IPS-18c (cell line): ENCODE results near the gene GRM2.

Experiments used
- H3K4me3 ChIP-seq: 2 replicates; pipeline ENCODE4 v1.7.0; 2013; ENCODE audit warnings: low read depth, mild to moderate bottlenecking, low read length, moderate library complexity; ENCODE audit not compliant: insufficient read depth
- H3K9me3 ChIP-seq: one replicate; pipeline ENCODE4 v1.6.1; 2013; ENCODE audit warnings: mild to moderate bottlenecking, low read length, moderate library complexity; ENCODE audit not compliant: control insufficient read depth, insufficient read depth

GRM2 gene

GRCh38 chr3:51712963-51713362 is 6.1 kb downstream of the GRM2 start:
- Histone ChIP-seq H3K4me3 (no peak overlapping the region), H3K9me3 (peaks cover 2% of the 10 kb centered on the region)

DNA sequence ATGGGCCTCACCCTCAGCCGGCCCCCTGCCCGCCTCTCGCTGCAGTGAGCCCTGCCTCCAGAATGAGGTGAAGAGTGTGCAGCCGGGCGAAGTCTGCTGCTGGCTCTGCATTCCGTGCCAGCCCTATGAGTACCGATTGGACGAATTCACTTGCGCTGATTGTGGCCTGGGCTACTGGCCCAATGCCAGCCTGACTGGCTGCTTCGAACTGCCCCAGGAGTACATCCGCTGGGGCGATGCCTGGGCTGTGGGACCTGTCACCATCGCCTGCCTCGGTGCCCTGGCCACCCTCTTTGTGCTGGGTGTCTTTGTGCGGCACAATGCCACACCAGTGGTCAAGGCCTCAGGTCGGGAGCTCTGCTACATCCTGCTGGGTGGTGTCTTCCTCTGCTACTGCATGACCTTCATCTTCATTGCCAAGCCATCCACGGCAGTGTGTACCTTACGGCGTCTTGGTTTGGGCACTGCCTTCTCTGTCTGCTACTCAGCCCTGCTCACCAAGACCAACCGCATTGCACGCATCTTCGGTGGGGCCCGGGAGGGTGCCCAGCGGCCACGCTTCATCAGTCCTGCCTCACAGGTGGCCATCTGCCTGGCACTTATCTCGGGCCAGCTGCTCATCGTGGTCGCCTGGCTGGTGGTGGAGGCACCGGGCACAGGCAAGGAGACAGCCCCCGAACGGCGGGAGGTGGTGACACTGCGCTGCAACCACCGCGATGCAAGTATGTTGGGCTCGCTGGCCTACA is 8.5 kb downstream of the GRM2 start:
- peaks cover 2% of the 10 kb centered on the region for H3K9me3 ChIP-seq
- H3K4me3 ChIP-seq = no peak overlapping the region

GRCh38 chr3:51715977-51716294 is 9.1 kb downstream of the GRM2 start:
- Histone ChIP-seq H3K9me3 (peaks cover 2% of the 10 kb centered on the region), H3K4me3 (no peak overlapping the region)

GRCh38 chr3:51716805-51717204 is 9.9 kb downstream of the GRM2 start:
- H3K4me3 ChIP-seq = no peak overlapping the region
- peaks cover 2% of the 10 kb centered on the region for H3K9me3 ChIP-seq

DNA sequence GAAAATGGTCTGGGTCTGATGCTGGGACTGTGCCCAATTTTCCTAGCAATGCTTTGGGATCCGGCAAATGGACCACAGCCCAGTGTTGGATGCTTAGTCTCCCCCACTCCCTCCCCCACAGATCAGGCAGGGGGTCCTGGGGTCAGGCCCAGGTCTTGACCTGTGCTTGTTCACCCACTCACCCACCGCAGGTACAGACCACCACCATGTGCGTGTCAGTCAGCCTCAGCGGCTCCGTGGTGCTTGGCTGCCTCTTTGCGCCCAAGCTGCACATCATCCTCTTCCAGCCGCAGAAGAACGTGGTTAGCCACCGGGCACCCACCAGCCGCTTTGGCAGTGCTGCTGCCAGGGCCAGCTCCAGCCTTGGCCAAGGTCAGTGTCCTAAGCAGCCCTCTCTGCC is 10.6 kb downstream of the GRM2 start:
- Histone ChIP-seq H3K4me3 (no peak overlapping the region), H3K9me3 (peaks cover 2% of the 10 kb centered on the region)

DNA sequence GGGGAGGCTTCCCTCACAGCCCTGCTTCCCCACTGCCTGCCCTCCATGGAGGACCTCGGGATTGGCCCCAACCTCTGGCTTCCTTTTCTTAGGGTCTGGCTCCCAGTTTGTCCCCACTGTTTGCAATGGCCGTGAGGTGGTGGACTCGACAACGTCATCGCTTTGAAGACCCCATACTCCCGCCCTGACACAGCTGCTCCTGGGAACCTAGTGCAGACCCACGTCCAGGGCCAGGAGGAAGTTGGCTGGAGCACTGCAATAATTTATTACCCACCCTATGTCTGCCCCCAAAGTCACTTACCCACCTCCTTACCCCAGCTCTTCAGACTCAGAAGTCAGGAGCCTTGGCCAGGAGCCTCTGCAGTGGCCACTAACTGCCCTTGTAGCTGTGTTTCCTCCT is 11.1 kb downstream of the GRM2 start:
- peaks cover 2% of the 10 kb centered on the region for H3K9me3 ChIP-seq

GRCh38 chr3:51718547-51719409 is 11.9 kb downstream of the GRM2 start:
- no peak overlapping the region for H3K4me3 ChIP-seq
- H3K9me3 ChIP-seq = no peaks in the 10 kb centered on the region

More for the DNA sequence above, 11.1 kb downstream of the GRM2 start:
- no peak overlapping the region for H3K4me3 ChIP-seq

GRCh38 chr3:51719410-51720025 is 12.7 kb downstream of the GRM2 start:
- Histone ChIP-seq H3K4me3 (no peak overlapping the region), H3K9me3 (no peaks in the 10 kb centered on the region)

GRCh38 chr3:51720292-51721061 is 13.6 kb downstream of the GRM2 start:
- no peaks in the 10 kb centered on the region for H3K9me3 ChIP-seq

GRCh38 chr3:51721062-51721745 is 14.3 kb downstream of the GRM2 start:
- H3K9me3 ChIP-seq = no peaks in the 10 kb centered on the region
- H3K4me3 ChIP-seq = no peak overlapping the region

More at GRCh38 chr3:51720292-51721061, 13.6 kb downstream of the GRM2 start:
- no peak overlapping the region for H3K4me3 ChIP-seq

GRCh38 chr3:51722362-51722761 is 15.5 kb downstream of the GRM2 start:
- Histone ChIP-seq H3K9me3 (no peaks in the 10 kb centered on the region), H3K4me3 (no peak overlapping the region)

GRCh38 chr3:51727500-51727899 is 20.6 kb downstream of the GRM2 start:
- no peak overlapping the region for H3K4me3 ChIP-seq
- H3K9me3 ChIP-seq = no peaks in the 10 kb centered on the region

- no peaks in the 10 kb centered on the region for H3K9me3 ChIP-seq
- H3K4me3 ChIP-seq = no peak overlapping the region
Observed at GRCh38 chr3:51729042-51729633, 22.3 kb downstream of the GRM2 start.

DNA sequence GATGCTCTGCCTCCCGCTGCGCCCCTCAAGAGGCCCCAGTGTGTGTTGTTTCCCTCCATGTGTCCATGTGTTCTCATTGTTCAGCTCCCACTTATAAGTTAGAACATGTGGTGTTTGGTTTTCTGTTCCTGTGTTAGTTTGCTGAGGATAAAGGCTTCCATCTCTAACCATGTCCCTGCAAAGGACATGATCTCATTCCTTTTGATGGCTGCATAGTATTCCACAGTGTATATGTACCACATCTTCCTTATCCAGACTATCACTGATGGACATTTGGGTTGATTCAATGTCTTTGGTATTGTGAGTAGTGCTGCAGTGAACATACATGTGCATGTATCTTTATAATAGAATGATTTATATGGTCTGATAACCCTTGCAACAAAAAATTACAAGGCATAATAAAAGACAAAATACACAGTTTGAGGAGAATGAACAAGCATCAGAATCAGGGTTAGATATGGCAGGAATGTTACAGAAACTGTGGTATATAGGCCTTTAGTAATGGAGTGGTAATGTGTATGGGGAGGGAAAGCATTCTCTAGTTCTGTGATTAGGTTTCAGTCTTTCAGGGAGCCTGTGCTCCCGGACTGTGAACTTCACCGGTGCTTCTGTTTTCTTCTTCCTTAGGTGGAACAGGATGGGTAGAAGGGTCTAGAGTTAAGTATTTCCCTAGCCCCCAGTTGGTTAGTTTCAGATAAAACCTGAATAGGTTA is 27.1 kb downstream of the GRM2 start:
- H3K9me3 ChIP-seq = no peaks in the 10 kb centered on the region
- H3K4me3 ChIP-seq = no peak overlapping the region

DNA sequence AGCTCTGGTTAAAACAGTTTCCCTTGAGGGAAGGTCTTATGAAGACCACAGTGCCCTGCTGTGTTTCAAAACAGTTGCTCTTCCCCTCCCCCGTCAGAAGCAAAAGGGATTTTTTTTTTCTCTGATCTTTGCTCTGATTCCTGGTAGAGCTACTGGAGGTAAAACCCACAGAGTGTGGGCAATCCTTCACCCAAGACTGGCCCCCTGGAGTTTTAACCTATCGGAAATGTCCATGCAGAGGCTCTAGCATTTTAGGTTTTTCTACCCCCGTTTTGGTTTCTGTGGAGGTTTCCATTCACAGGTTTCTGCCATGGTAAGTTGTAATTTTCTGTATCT is 27.7 kb downstream of the GRM2 start:
- H3K4me3 ChIP-seq = no peak overlapping the region
- H3K9me3 ChIP-seq = no peaks in the 10 kb centered on the region

DNA sequence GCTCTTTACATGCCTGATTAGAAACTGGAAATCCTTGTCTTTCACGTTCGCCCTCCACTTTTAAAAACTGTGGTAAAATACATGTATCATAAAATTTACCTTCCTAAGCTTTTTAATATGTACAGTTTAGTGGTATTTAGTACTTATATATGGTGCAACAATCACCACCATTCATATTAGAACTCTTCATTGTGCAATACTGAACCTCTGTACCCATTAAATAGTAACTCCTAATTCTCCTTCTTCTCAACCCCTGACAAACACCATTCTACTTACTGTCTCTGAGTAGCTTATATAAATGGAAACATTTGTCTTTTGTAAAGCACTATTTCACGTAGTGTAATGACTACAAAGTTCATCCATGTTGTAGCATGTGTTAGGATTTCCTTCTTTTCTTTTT is 28.2 kb downstream of the GRM2 start:
- no peak overlapping the region for H3K4me3 ChIP-seq
- no peaks in the 10 kb centered on the region for H3K9me3 ChIP-seq
